Daoy (cell line): ENCODE results near the gene SPRTN. TPM values are rescaled to one million over a fixed set of nuclear protein-coding genes. Genes with fewer than 3 reads are reported as not detected.

ENCODE experiments used
- DNase-seq: peaks from one replicate; pipeline ENCODE4 v3.0.0-alpha.2; 2015; ENCODE audit warnings: low read depth
- total RNA-seq: library from RNA; depleted of rRNA; stranded (reverse); fragments of >200 nt; shearing (Covaris generic); gene quantifications from 2 replicates; pipeline ENCODE4 v1.2.3, GENCODE V29; 2014; rRNA removed

Gene SPRTN
- 17.9 and 18.3 TPM in 2 replicates for total RNA-seq

- no peak for DNase-seq
Observed at GRCh38 chr1:231338270-231339128, at the start of gene SPRTN. Gene SPRTN (plus strand): TSS chr1:231338293. CDS start chr1:231338384, 91 bp downstream.

GRCh38 chr1:231295938-231296337, 42.2 kb upstream of the SPRTN start:
- no peak for DNase-seq

GRCh38 chr1:231301990-231302389, 36.1 kb upstream of the SPRTN start:
- DNase-seq, result no peak

- DNase-seq, result no peak
Observed at GRCh38 chr1:231310391-231310934, 27.6 kb upstream of the SPRTN start.

GRCh38 chr1:231311720-231312431, 26.2 kb upstream of the SPRTN start:
- no peak for DNase-seq

GRCh38 chr1:231312432-231312788, 25.7 kb upstream of the SPRTN start:
- no peak for DNase-seq

GRCh38 chr1:231313661-231314060, 24.4 kb upstream of the SPRTN start:
- DNase-seq, result no peak

- peak; percentile 64 for DNase-seq
Observed at GRCh38 chr1:231315887-231316286, 22.2 kb upstream of the SPRTN start.

- DNase-seq, result no peak
Observed at GRCh38 chr1:231317306-231318014, 20.6 kb upstream of the SPRTN start.

- no peak for DNase-seq
Observed at GRCh38 chr1:231318015-231318355, 20.1 kb upstream of the SPRTN start.

GRCh38 chr1:231318568-231318967, 19.5 kb upstream of the SPRTN start:
- no peak for DNase-seq

GRCh38 chr1:231319080-231319479, 19.0 kb upstream of the SPRTN start:
- no peak for DNase-seq

GRCh38 chr1:231322880-231323530, 15.1 kb upstream of the SPRTN start:
- DNase-seq, result no peak

- DNase-seq, result no peak
Observed at GRCh38 chr1:231324660-231325059, 13.4 kb upstream of the SPRTN start.

GRCh38 chr1:231326248-231326647, 11.8 kb upstream of the SPRTN start:
- DNase-seq, result no peak

- no peak for DNase-seq
Observed at GRCh38 chr1:231327617-231328016, 10.5 kb upstream of the SPRTN start.

GRCh38 chr1:231329483-231329882, 8.6 kb upstream of the SPRTN start:
- no peak for DNase-seq

- DNase-seq, result no peak
Observed at GRCh38 chr1:231332761-231333160, 5.3 kb upstream of the SPRTN start.

- DNase-seq, result no peak
Observed at GRCh38 chr1:231334079-231334666, 3.9 kb upstream of the SPRTN start.

GRCh38 chr1:231334952-231335351, 3.1 kb upstream of the SPRTN start:
- DNase-seq, result no peak
